Lower leg skin (tissue), 4 donors: ENCODE results near the gene LRIT1. TPM values are rescaled to one million over a fixed set of nuclear protein-coding genes. Genes with fewer than 3 reads are reported as not detected.
A peak's percentile ranks its signal among the peaks of the same experiment; 100 is the strongest.

Experiments used
- DNase-seq, 2 donors: peaks; one replicate each; pipeline ENCODE4 v3.0.0-alpha.2; 2019; ENCODE audit warnings: low spot score in 2 of 2
- H3K4me3 ChIP-seq: fragments of 200-600 bp; sonication (generic); 2 replicates; pipeline ENCODE4 v1.5.1; 2017; ENCODE audit warnings: mild to moderate bottlenecking, low read depth; ENCODE audit not compliant: poor library complexity, severe bottlenecking
- POLR2A ChIP-seq, 2 donors: fragments of 450-650 bp; IDR thresholded peaks; one replicate each; pipeline ENCODE4 v1.6.1; 2016 to 2017; ENCODE audit warnings: antibody characterized with exemption in 2 of 2, mild to moderate bottlenecking in 1 of 2, moderate library complexity in 1 of 2
- WGBS, 2 donors: methylation state at CpG; one replicate each; pipeline ENCODE4 v1.1.5; 2018; 5-methylcytosine and 5-hydroxymethylcytosine counted together
- intact Hi-C: fragments of 100-400 bp; cut with DNase I; formaldehyde crosslinking; loops from one replicate; pipeline ENCODE4 v1.15.0; 2023; ENCODE audit warnings: low total_unique reads
- total RNA-seq, 4 donors: library from RNA; depleted of rRNA; stranded (reverse); fragments of >200 nt; gene quantifications; one replicate each; pipeline ENCODE4 v1.1.0, GENCODE V29; 2016
- TF ChIP-seq, protein P1 (sequence below), 3 donors: fragments of 450-650 bp; IDR thresholded peaks; one replicate each; pipeline ENCODE4 v1.5.1; 2016; ENCODE audit warnings: antibody characterized with exemption in 3 of 3, mild to moderate bottlenecking in 3 of 3, moderate library complexity in 2 of 3

The LRIT1 gene
- total RNA-seq, 4 donors from 2014 or later, result 0.19 TPM; not detected in 3

DNA sequence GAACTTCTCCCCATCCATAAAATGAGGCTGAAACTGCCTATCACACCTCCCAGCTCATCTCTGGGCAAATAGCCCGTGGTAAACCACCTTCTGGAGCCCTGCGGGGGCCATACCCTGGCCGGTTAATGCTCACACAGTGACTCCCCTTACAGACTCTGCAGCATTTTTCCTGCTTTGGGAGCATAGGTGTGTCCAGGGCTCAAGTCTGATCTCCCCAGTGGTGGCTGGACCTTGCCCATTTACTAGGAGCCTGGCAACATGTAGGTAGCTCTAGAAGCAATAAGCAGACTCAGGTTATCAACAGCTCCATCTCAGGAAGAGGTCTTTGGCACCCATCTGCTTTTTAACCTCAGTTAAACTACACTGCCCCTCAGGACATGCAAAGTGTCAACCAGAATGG, 52.5 kb downstream of the LRIT1 start:
- TF ChIP-seq, protein P1, sequence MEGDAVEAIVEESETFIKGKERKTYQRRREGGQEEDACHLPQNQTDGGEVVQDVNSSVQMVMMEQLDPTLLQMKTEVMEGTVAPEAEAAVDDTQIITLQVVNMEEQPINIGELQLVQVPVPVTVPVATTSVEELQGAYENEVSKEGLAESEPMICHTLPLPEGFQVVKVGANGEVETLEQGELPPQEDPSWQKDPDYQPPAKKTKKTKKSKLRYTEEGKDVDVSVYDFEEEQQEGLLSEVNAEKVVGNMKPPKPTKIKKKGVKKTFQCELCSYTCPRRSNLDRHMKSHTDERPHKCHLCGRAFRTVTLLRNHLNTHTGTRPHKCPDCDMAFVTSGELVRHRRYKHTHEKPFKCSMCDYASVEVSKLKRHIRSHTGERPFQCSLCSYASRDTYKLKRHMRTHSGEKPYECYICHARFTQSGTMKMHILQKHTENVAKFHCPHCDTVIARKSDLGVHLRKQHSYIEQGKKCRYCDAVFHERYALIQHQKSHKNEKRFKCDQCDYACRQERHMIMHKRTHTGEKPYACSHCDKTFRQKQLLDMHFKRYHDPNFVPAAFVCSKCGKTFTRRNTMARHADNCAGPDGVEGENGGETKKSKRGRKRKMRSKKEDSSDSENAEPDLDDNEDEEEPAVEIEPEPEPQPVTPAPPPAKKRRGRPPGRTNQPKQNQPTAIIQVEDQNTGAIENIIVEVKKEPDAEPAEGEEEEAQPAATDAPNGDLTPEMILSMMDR (IDR thresholded peaks at IDR 0.05), result no peak
- TF ChIP-seq POLR2A (IDR thresholded peaks at IDR 0.05), result no peak
- H3K4me3 ChIP-seq, result no peak overlapping the region
- 77 to 86% methylated on average over 3 of the region's 3 CpGs for WGBS, 2 donors
- peak in 1 of 2 donors; percentile 42 for DNase-seq
- intact Hi-C loops, result no loop called here

DNA sequence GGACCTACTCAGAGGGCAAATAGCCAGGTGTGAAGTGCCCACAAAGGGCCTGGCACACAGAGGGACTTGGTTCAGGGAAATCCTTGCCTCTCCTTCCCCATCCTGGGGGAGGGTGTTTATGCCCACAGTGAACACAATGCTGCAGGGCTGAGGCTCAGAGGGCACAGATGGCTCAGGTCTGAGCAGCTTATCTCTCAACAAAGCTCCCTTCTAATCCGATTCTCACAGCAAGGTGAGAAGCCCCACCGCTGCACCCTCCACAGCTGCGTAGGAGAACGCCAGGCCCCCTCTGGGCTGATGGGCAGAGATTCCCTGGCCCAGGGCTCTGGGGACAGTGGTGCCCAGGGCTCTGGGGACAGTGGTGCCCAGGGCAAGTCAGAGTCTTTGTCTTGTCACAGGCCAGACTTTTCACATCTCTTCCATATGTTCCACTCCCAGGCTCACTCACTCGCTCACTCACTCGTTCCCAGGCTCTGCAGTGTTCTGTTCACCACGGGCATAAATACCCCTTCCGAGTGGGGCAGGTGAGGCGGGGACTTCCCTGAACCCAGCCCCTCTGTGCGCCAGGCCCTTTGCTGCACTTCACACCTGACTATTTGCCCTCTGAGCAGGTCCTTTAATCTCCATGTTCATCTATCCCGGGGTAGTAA, 55.7 kb downstream of the LRIT1 start:
- no peak for TF ChIP-seq POLR2A (IDR thresholded peaks at IDR 0.05)
- TF ChIP-seq, protein P1 (IDR thresholded peaks at IDR 0.05), result no peak
- no peak overlapping the region for H3K4me3 ChIP-seq
- WGBS, 2 donors, result 67 to 69% methylated on average over 11 of the region's 11 CpGs
- peak in 1 of 2 donors; percentile 70 for DNase-seq
- intact Hi-C loops, result no loop called here

DNA sequence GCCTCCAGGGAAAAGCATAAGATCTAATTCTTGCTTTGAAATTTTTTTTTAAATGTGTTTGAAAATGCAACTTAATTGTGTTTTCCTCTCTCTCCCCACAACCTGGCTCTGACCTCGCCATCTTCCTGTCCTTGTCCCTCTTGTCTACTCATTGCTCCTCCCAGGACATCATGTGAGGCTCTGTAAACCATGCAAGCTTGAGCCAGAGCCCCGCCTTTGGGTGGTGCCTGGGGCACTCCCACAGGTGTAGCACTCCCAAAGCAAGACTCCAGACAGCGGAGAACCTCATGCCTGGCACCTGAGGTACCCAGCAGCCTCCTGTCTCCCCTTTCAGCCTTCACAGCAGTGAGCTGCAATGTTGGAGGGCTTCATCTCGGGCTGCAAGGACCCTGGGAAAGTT, 56.8 kb downstream of the LRIT1 start:
- 38 to 51% methylated on average over 4 of the region's 4 CpGs for WGBS, 2 donors
- H3K4me3 ChIP-seq, result no peak overlapping the region
- DNase-seq, result peak in 1 of 2 donors; percentile 83
- TF ChIP-seq, protein P1 (IDR thresholded peaks at IDR 0.05), result no peak
- no peak for TF ChIP-seq POLR2A (IDR thresholded peaks at IDR 0.05)
- intact Hi-C loops, result no loop called here

DNA sequence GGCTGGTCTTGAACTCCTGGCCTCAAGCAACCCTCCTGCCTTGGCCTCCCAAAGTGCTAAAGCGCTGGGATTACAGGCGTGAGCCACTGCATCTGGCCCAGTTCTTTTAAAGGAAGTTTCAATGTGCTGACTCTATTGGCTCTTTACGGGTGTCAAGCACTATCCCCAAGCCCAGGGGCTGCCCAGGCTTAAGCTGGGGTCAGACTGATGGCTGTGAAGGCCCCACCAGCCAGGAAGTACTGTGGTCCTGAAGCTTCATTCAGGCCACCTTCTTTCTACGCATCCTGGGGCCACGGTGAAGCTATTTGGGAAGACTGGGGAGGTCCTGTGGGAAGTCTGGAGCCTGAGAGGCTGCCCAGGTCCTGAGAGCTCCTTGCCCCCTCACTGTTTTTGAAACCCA, 59.7 kb downstream of the LRIT1 start:
- DNase-seq, result peak in 1 of 2 donors; percentile 75
- WGBS, 2 donors, result 96% methylated on average over 5 of the region's 5 CpGs
- no peak overlapping the region for H3K4me3 ChIP-seq
- TF ChIP-seq, protein P1 (IDR thresholded peaks at IDR 0.05), result no peak
- TF ChIP-seq POLR2A (IDR thresholded peaks at IDR 0.05), result no peak
- intact Hi-C loops, result no loop called here

Other genes starting within 250 kb of the LRIT1 start
- gene GHITM, start 102.0 kb downstream of the LRIT1 start, total RNA-seq, result 100 to 1,000 TPM; 103 to 142 (median 127) TPM
- 10 to 100 TPM; 10.3 to 25.8 (median 19.7) TPM for gene GPR15LG, start 67.7 kb downstream of the LRIT1 start, total RNA-seq
- gene CDHR1, start 47.0 kb downstream of the LRIT1 start, total RNA-seq, result 100 to 1,000 TPM in 2 of 4 donors, 10 to 100 TPM in 2; 68.5 to 126 (median 101) TPM
- gene LRIT2, start 16.0 kb downstream of the LRIT1 start, total RNA-seq, result under 1 TPM in 1 of 4 donors, not detected in 3; 0.23 TPM
- gene RGR, start 3.5 kb upstream of the LRIT1 start, total RNA-seq, result under 1 TPM in 1 of 4 donors, not detected in 3; 0.08 TPM
- gene CCSER2, start 87.0 kb upstream of the LRIT1 start, total RNA-seq, result 10 to 100 TPM; 33.3 to 69.5 (median 47.7) TPM